DND-41 (cell line): ENCODE results near the gene PXN.

Experiments
- ATAC-seq: fragments of 200-7000 bp; cut with Tn5 transposase; 3 replicates; pipeline ENCODE4 v1.9.1; 2021; ENCODE audit warnings: low read depth; ENCODE audit not compliant: insufficient read depth
- DNase-seq: peaks from one replicate; pipeline ENCODE4 v3.0.0-alpha.2; 2020
- H2AFZ ChIP-seq: 2 replicates; pipeline ENCODE4 v1.6.0; 2012; ENCODE audit warnings: low read depth, low read length
- H3K27ac ChIP-seq: 2 replicates; pipeline ENCODE4 v1.5.1; 2012; ENCODE audit warnings: low read length, inconsistent platforms
- H3K27me3 ChIP-seq: fragments of 200-600 bp; sonication (generic); 2 replicates; pipeline ENCODE4 v1.6.0; 2012; ENCODE audit warnings: low read length, mild to moderate bottlenecking, inconsistent platforms; ENCODE audit not compliant: insufficient read depth, poor library complexity
- H3K36me3 ChIP-seq: 2 replicates; pipeline ENCODE4 v1.5.1; 2012; ENCODE audit warnings: low read length, inconsistent platforms; ENCODE audit not compliant: insufficient read depth
- H3K4me1 ChIP-seq: 2 replicates; pipeline ENCODE4 v1.5.1; 2012; ENCODE audit warnings: mild to moderate bottlenecking, low read length; ENCODE audit not compliant: insufficient read depth
- H3K4me2 ChIP-seq: 2 replicates; pipeline ENCODE4 v1.6.0; 2012; ENCODE audit warnings: mild to moderate bottlenecking, moderate library complexity, low read length, inconsistent platforms; ENCODE audit not compliant: insufficient read depth
- H3K4me3 ChIP-seq, 2 experiments: fragments of 200-600 bp in 1 of 2; shearing (Covaris generic) in 1 of 2; 2 replicates each; pipeline ENCODE4 v1.5.1; 2012 to 2016; ENCODE audit warnings: inconsistent platforms in 2 of 2, low read length in 2 of 2, mild to moderate bottlenecking in 2 of 2, low read depth in 1 of 2, moderate library complexity in 1 of 2
- H3K79me2 ChIP-seq: 2 replicates; pipeline ENCODE4 v1.6.0; 2012; ENCODE audit warnings: low read length, inconsistent platforms; ENCODE audit not compliant: insufficient read depth
- H3K9ac ChIP-seq: 2 replicates; pipeline ENCODE4 v1.6.0; 2012; ENCODE audit warnings: low read depth, mild to moderate bottlenecking, inconsistent platforms, low read length, moderate library complexity
- H3K9me3 ChIP-seq: 2 replicates; pipeline ENCODE4 v1.5.1; 2012; ENCODE audit warnings: low read length, moderate library complexity, mild to moderate bottlenecking, inconsistent platforms; ENCODE audit not compliant: insufficient read depth, severe bottlenecking
- H4K20me1 ChIP-seq: 2 replicates; pipeline ENCODE4 v1.6.0; 2012; ENCODE audit warnings: low read length; ENCODE audit not compliant: insufficient read depth
- CTCF ChIP-seq: IDR thresholded peaks from 2 replicates; pipeline ENCODE4 v1.5.1; 2012; ENCODE audit warnings: borderline replicate concordance, low read length, moderate library complexity, mild to moderate bottlenecking; ENCODE audit not compliant: poor library complexity, severe bottlenecking; ENCODE audit errors: extremely low read depth
- EZH2 ChIP-seq: IDR thresholded peaks from 3 replicates; pipeline ENCODE4 v1.6.1; 2012; ENCODE audit warnings: borderline replicate concordance, low read depth, mild to moderate bottlenecking, moderate library complexity, low read length, inconsistent platforms; ENCODE audit not compliant: severe bottlenecking

The PXN gene

GRCh38 chr12:120229071-120229486, 36.5 kb downstream of the PXN start:
- peaks cover 2% of the 10 kb centered on the region; the same call in 1 of the 2 replicates for H4K20me1 ChIP-seq
- H3K9me3 ChIP-seq = no peaks in the 10 kb centered on the region
- ATAC-seq = no peak
- no peaks in the 10 kb centered on the region for H3K27me3 ChIP-seq
- H3K9ac ChIP-seq = no peak overlapping the region; the same call in 1 of the 2 replicates
- no peak overlapping the region for H2AFZ ChIP-seq
- peaks cover 33% of the 10 kb centered on the region for H3K4me1 ChIP-seq
- no peaks in the 10 kb centered on the region for H3K36me3 ChIP-seq
- no peak overlapping the region for H3K4me2 ChIP-seq
- no peak for TF ChIP-seq CTCF
- TF ChIP-seq EZH2 = no peak
- H3K79me2 ChIP-seq = no peaks in the 10 kb centered on the region
- H3K27ac ChIP-seq = no peak overlapping the region
- no peak for DNase-seq
- no peak overlapping the region for H3K4me3 ChIP-seq

GRCh38 chr12:120228291-120229070, 37.0 kb downstream of the PXN start:
- TF ChIP-seq EZH2 (no peak), CTCF (peak; percentile 96)
- H3K9ac ChIP-seq = peak overlapping the region; percentile 30
- H2AFZ ChIP-seq = peak overlapping the region; percentile 58
- peak overlapping the region; percentile 52 for H3K4me2 ChIP-seq
- peak; percentile 87 for DNase-seq
- no peak overlapping the region for H3K4me3 ChIP-seq
- H3K27ac ChIP-seq = peak overlapping the region; percentile 41; the same call in 1 of the 2 replicates
- no peaks in the 10 kb centered on the region for H3K27me3 ChIP-seq
- no peaks in the 10 kb centered on the region for H3K79me2 ChIP-seq
- peak; percentile 88 for ATAC-seq
- H3K36me3 ChIP-seq = no peaks in the 10 kb centered on the region
- peaks cover 2% of the 10 kb centered on the region; the same call in 1 of the 2 replicates for H4K20me1 ChIP-seq
- no peaks in the 10 kb centered on the region for H3K9me3 ChIP-seq
- peaks cover 33% of the 10 kb centered on the region for H3K4me1 ChIP-seq

GRCh38 chr12:120228041-120228290, 37.6 kb downstream of the PXN start:
- ATAC-seq (0 out of 3 replicates have a peak, but pooled peaks have one; percentile 2), DNase-seq (no peak)
- peak overlapping the region; percentile 30; the same call in 1 of the 2 replicates for H3K9ac ChIP-seq
- no peaks in the 10 kb centered on the region for H3K79me2 ChIP-seq
- TF ChIP-seq EZH2 (no peak), CTCF (no peak)
- peaks cover 2% of the 10 kb centered on the region; the same call in 1 of the 2 replicates for H4K20me1 ChIP-seq
- H3K27me3 ChIP-seq = no peaks in the 10 kb centered on the region
- no peak overlapping the region for H3K27ac ChIP-seq
- H3K4me1 ChIP-seq = peaks cover 33% of the 10 kb centered on the region
- peak overlapping the region; percentile 52 for H3K4me2 ChIP-seq
- 0 out of 2 replicates have a peak, but pooled peaks cover under 1% of the 10 kb centered on the region for H3K36me3 ChIP-seq
- peak overlapping the region; percentile 58 for H2AFZ ChIP-seq
- H3K4me3 ChIP-seq = no peak overlapping the region
- H3K9me3 ChIP-seq = no peaks in the 10 kb centered on the region
